ENCODE measurements around the gene UCKL1.

The UCKL1 gene

GRCh38 chr20:63897978-63898561 lies 58.1 kb downstream of the UCKL1 start:
- H3K4me3 ChIP-seq (ENCODE audit: low read depth, low read length) = no peak overlapping the region
- no peak for TF ChIP-seq CTCF (IDR thresholded peaks at IDR 0.05; ENCODE audit: low read depth, low read length)

- peak overlapping the region; percentile 60 for H3K4me3 ChIP-seq (ENCODE audit: low read depth, low read length)
- TF ChIP-seq CTCF (IDR thresholded peaks at IDR 0.05; ENCODE audit: low read depth, low read length) = no peak
These were observed 59.7 kb downstream of the UCKL1 start for GRCh38 chr20:63896264-63897105.

GRCh38 chr20:63895952-63896263 lies 60.3 kb downstream of the UCKL1 start:
- peak overlapping the region; percentile 60 for H3K4me3 ChIP-seq (ENCODE audit: low read depth, low read length)
- TF ChIP-seq CTCF (IDR thresholded peaks at IDR 0.05; ENCODE audit: low read depth, low read length) = no peak

GRCh38 chr20:63895202-63895951 lies 60.8 kb downstream of the UCKL1 start:
- TF ChIP-seq CTCF (IDR thresholded peaks at IDR 0.05; ENCODE audit: low read depth, low read length) = no peak

GRCh38 chr20:63894358-63895201 lies 61.6 kb downstream of the UCKL1 start, which contains the start of gene DNAJC5:
DNAJC5 (plus strand) TSS chr20:63895126; CDS start chr20:63928346, 33,220 bp downstream.
- no peak for TF ChIP-seq CTCF (IDR thresholded peaks at IDR 0.05; ENCODE audit: low read depth, low read length)
- H3K4me3 ChIP-seq (ENCODE audit: low read depth, low read length) = peak within 1 kb of the TSS; percentile 60

More at GRCh38 chr20:63895202-63895951, 60.8 kb downstream of the UCKL1 start:
- peak overlapping the region; percentile 60 for H3K4me3 ChIP-seq (ENCODE audit: low read depth, low read length)

- H3K4me3 ChIP-seq (ENCODE audit: low read depth, low read length) = no peak overlapping the region
- TF ChIP-seq CTCF (IDR thresholded peaks at IDR 0.05; ENCODE audit: low read depth, low read length) = no peak
These were observed 62.2 kb downstream of the UCKL1 start for GRCh38 chr20:63893999-63894357.
